Trophoblast cell (in vitro differentiated cells and primary cell): Measurements from ENCODE around the gene IL1R1.
A peak's percentile ranks its signal among the peaks of the same experiment; 100 is the strongest.
"Not testable (repeated sequence)": the region's sequence is repeated elsewhere in the genome, so short reads cannot be mapped to it uniquely, and the experiment has no call there.

Experiments used
- DNase-seq, 2 donors: peaks; one replicate each; pipeline ENCODE4 v3.0.0-alpha.2; 2016
- H2AFZ ChIP-seq: 2 replicates; pipeline ENCODE4 v1.6.1; 2013; ENCODE audit warnings: low read length, moderate library complexity, mild to moderate bottlenecking; ENCODE audit not compliant: insufficient read depth, poor library complexity
- H2AK5ac ChIP-seq: 2 replicates; pipeline ENCODE4 v1.6.1; 2013; ENCODE audit warnings: mild to moderate bottlenecking, low read length
- H2BK120ac ChIP-seq: 2 replicates; pipeline ENCODE4 v1.6.1; 2013; ENCODE audit warnings: low read length, mild to moderate bottlenecking, moderate library complexity; ENCODE audit not compliant: insufficient read depth, poor library complexity
- H2BK12ac ChIP-seq: 2 replicates; pipeline ENCODE4 v1.6.1; 2013; ENCODE audit warnings: mild to moderate bottlenecking, low read length, moderate library complexity
- H2BK5ac ChIP-seq: 2 replicates; pipeline ENCODE4 v1.6.1; 2013; ENCODE audit warnings: low read length, low read depth, moderate library complexity, mild to moderate bottlenecking; ENCODE audit not compliant: poor library complexity
- H3K14ac ChIP-seq: 2 replicates; pipeline ENCODE4 v1.6.1; 2013; ENCODE audit warnings: mild to moderate bottlenecking, low read length
- H3K18ac ChIP-seq: 2 replicates; pipeline ENCODE4 v1.6.1; 2013; ENCODE audit warnings: mild to moderate bottlenecking, low read length
- H3K23ac ChIP-seq: 2 replicates; pipeline ENCODE4 v1.6.1; 2013; ENCODE audit warnings: low read length
- H3K27ac ChIP-seq: 2 replicates; pipeline ENCODE4 v1.5.1; 2013; ENCODE audit warnings: low read depth, mild to moderate bottlenecking, inconsistent platforms, low read length, moderate library complexity
- H3K27me3 ChIP-seq: 2 replicates; pipeline ENCODE4 v1.6.1; 2013; ENCODE audit warnings: inconsistent platforms, mild to moderate bottlenecking, low read length, moderate library complexity; ENCODE audit not compliant: insufficient read depth
- H3K36me3 ChIP-seq, 2 experiments: 1 replicate in 1 of 2; 2 replicates in 1 of 2; pipeline ENCODE4 v1.6.1; 2013; ENCODE audit warnings: low read length in 2 of 2, mild to moderate bottlenecking in 2 of 2, moderate library complexity in 1 of 2; ENCODE audit not compliant: insufficient read depth in 2 of 2, control insufficient read depth in 1 of 2
- H3K4ac ChIP-seq: 2 replicates; pipeline ENCODE4 v1.6.1; 2013; ENCODE audit warnings: low read depth, mild to moderate bottlenecking, low read length, moderate library complexity
- H3K4me1 ChIP-seq, 2 experiments: 1 replicate in 1 of 2; 2 replicates in 1 of 2; pipeline ENCODE4 v1.6.1; 2013; ENCODE audit warnings: low read length in 2 of 2, mild to moderate bottlenecking in 2 of 2, moderate library complexity in 1 of 2; ENCODE audit not compliant: insufficient read depth in 2 of 2, control insufficient read depth in 1 of 2
- H3K4me2 ChIP-seq: 2 replicates; pipeline ENCODE4 v1.6.1; 2013; ENCODE audit warnings: inconsistent platforms, mild to moderate bottlenecking, low read length, moderate library complexity
- H3K4me3 ChIP-seq: 2 replicates; pipeline ENCODE4 v1.5.1; 2013; ENCODE audit warnings: mild to moderate bottlenecking, low read depth, low read length, inconsistent platforms
- H3K79me1 ChIP-seq: one replicate; pipeline ENCODE4 v1.6.1; 2013; ENCODE audit warnings: low read length
- H3K79me2 ChIP-seq: 2 replicates; pipeline ENCODE4 v1.6.1; 2013; ENCODE audit warnings: low read length, mild to moderate bottlenecking; ENCODE audit not compliant: control insufficient read depth, insufficient read depth, poor library complexity
- H3K9ac ChIP-seq: 2 replicates; pipeline ENCODE4 v1.6.1; 2013; ENCODE audit warnings: mild to moderate bottlenecking, low read length
- H3K9me3 ChIP-seq: 2 replicates; pipeline ENCODE4 v1.6.1; 2013; ENCODE audit warnings: low read depth, mild to moderate bottlenecking, control low read depth, inconsistent platforms, low read length; ENCODE audit not compliant: insufficient read depth
- H4K12ac ChIP-seq: 2 replicates; pipeline ENCODE4 v1.6.1; 2013; ENCODE audit warnings: low read depth, mild to moderate bottlenecking, low read length, moderate library complexity
- H4K8ac ChIP-seq: 2 replicates; pipeline ENCODE4 v1.6.1; 2013; ENCODE audit warnings: low read depth, mild to moderate bottlenecking, low read length, moderate library complexity
- H4K91ac ChIP-seq: one replicate; pipeline ENCODE4 v1.6.1; 2013; ENCODE audit warnings: low read depth, mild to moderate bottlenecking, low read length, moderate library complexity
- WGBS: extraction: QIAGEN DNeasy Blood & Tissue Kit; methylation state at CpG from one replicate; pipeline ENCODE4 v1.1.7; 2013; ENCODE audit warnings: missing lambda C conversion rate; ENCODE audit not compliant: insufficient read length, insufficient coverage; ENCODE audit errors: extremely low coverage; 5-methylcytosine and 5-hydroxymethylcytosine counted together

IL1R1 gene

GRCh38 chr2:102101849-102102635 lies 40.5 kb upstream of the IL1R1 start:
- no peak overlapping the region for H3K18ac ChIP-seq
- H3K9me3 ChIP-seq = no peaks in the 10 kb centered on the region
- no peak overlapping the region for H3K4me2 ChIP-seq
- H2AFZ ChIP-seq = no peak overlapping the region
- no peak overlapping the region for H3K4me3 ChIP-seq
- no peaks in the 10 kb centered on the region for H3K27me3 ChIP-seq
- peak overlapping the region; percentile 34 for H2BK5ac ChIP-seq
- no peaks in the 10 kb centered on the region for H3K36me3 ChIP-seq
- H2AK5ac ChIP-seq = peak overlapping the region; percentile 49
- no peak overlapping the region for H3K4ac ChIP-seq
- WGBS = no CpG with 5 or more reads among the region's 4 CpGs
- H3K4me1 ChIP-seq = peaks cover 14 to 20% of the 10 kb centered on the region in 2 experiments
- H3K9ac ChIP-seq = no peak overlapping the region
- no peak overlapping the region for H3K14ac ChIP-seq
- H3K79me1 ChIP-seq = peaks cover 17% of the 10 kb centered on the region
- peak overlapping the region; percentile 15 for H3K27ac ChIP-seq
- H4K91ac ChIP-seq = no peak overlapping the region
- H3K79me2 ChIP-seq = peaks cover 3% of the 10 kb centered on the region
- H2BK12ac ChIP-seq = peak overlapping the region; percentile 89
- DNase-seq = peak; percentile 82 to 83
- no peak overlapping the region for H4K8ac ChIP-seq
- no peak overlapping the region for H4K12ac ChIP-seq
- no peak overlapping the region for H3K23ac ChIP-seq
- no peak overlapping the region for H2BK120ac ChIP-seq

GRCh38 chr2:102102636-102102948 lies 40.0 kb upstream of the IL1R1 start:
- no CpG with 5 or more reads among the region's 3 CpGs for WGBS
- not testable (repeated sequence) for H3K9me3 ChIP-seq, H3K4me2 ChIP-seq, H3K23ac ChIP-seq, H3K27me3 ChIP-seq, H2AK5ac ChIP-seq, H3K4ac ChIP-seq, H3K4me3 ChIP-seq, H3K14ac ChIP-seq, H2AFZ ChIP-seq, H3K36me3 ChIP-seq, H2BK120ac ChIP-seq, H2BK12ac ChIP-seq, H2BK5ac ChIP-seq, H4K12ac ChIP-seq, H4K91ac ChIP-seq, DNase-seq, H3K9ac ChIP-seq, H4K8ac ChIP-seq, H3K27ac ChIP-seq, H3K79me2 ChIP-seq, H3K18ac ChIP-seq
- peaks cover 14 to 20% of the 10 kb centered on the region in 2 experiments for H3K4me1 ChIP-seq
- H3K79me1 ChIP-seq = peaks cover 17% of the 10 kb centered on the region

DNA sequence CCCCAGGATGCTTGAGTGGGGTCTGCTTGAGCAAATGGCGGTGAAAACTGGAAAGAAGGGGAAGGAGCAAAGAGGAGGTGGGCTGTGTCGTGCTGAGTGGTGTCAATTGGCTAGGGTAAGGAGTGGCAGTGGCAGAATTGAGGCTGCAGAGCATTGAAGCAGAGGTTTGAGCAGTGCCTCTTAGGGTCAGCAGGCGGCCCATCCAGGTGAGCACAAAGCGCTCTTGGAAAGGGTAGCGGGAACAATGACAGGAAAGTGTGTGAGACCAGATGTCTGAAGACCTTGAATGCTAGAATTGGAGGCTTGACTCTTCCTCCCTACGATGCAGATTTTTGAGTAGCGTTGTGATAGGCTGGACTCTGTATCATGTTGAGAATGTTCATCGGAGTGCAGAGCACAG lies 39.3 kb upstream of the IL1R1 start:
- no peak overlapping the region for H2BK12ac ChIP-seq
- H3K4me1 ChIP-seq = peaks cover 14 to 20% of the 10 kb centered on the region in 2 experiments
- H4K8ac ChIP-seq = no peak overlapping the region
- no peak overlapping the region for H3K9ac ChIP-seq
- no peak overlapping the region for H3K14ac ChIP-seq
- H3K79me1 ChIP-seq = peaks cover 17% of the 10 kb centered on the region
- no peak overlapping the region for H3K4me2 ChIP-seq
- H3K79me2 ChIP-seq = peaks cover 3% of the 10 kb centered on the region
- H3K18ac ChIP-seq = no peak overlapping the region
- H2AK5ac ChIP-seq = no peak overlapping the region
- H3K9me3 ChIP-seq = no peaks in the 10 kb centered on the region
- H2AFZ ChIP-seq = no peak overlapping the region
- no peaks in the 10 kb centered on the region for H3K36me3 ChIP-seq
- no peak overlapping the region for H3K4ac ChIP-seq
- H4K91ac ChIP-seq = no peak overlapping the region
- H2BK5ac ChIP-seq = no peak overlapping the region
- no peak overlapping the region for H4K12ac ChIP-seq
- no peak overlapping the region for H3K4me3 ChIP-seq
- no peak for DNase-seq
- no peak overlapping the region for H3K27ac ChIP-seq
- no CpG with 5 or more reads among the region's 8 CpGs for WGBS
- no peaks in the 10 kb centered on the region for H3K27me3 ChIP-seq
- H3K23ac ChIP-seq = peak overlapping the region; percentile 67
- H2BK120ac ChIP-seq = no peak overlapping the region

GRCh38 chr2:102103992-102104871 lies 38.3 kb upstream of the IL1R1 start:
- H3K79me2 ChIP-seq = peaks cover 2% of the 10 kb centered on the region
- H3K4me2 ChIP-seq = no peak overlapping the region
- peak overlapping the region; percentile 26 for H2BK120ac ChIP-seq
- WGBS = no CpG with 5 or more reads among the region's 15 CpGs
- peak overlapping the region; percentile 78 for H3K14ac ChIP-seq
- no peak overlapping the region for H3K23ac ChIP-seq
- H4K91ac ChIP-seq = peak overlapping the region; percentile 36
- no peaks in the 10 kb centered on the region for H3K36me3 ChIP-seq
- no peak overlapping the region for H3K4me3 ChIP-seq
- H3K9ac ChIP-seq = no peak overlapping the region
- peaks cover 13 to 18% of the 10 kb centered on the region in 2 experiments for H3K4me1 ChIP-seq
- peaks cover 15% of the 10 kb centered on the region for H3K79me1 ChIP-seq
- H3K9me3 ChIP-seq = no peaks in the 10 kb centered on the region
- H4K12ac ChIP-seq = no peak overlapping the region
- H2AFZ ChIP-seq = no peak overlapping the region
- no peak overlapping the region for H2BK5ac ChIP-seq
- H3K27ac ChIP-seq = no peak overlapping the region
- peak overlapping the region; percentile 15 for H4K8ac ChIP-seq
- H3K4ac ChIP-seq = no peak overlapping the region
- no peak overlapping the region for H3K18ac ChIP-seq
- H2AK5ac ChIP-seq = peak overlapping the region; percentile 18
- H3K27me3 ChIP-seq = no peaks in the 10 kb centered on the region
- H2BK12ac ChIP-seq = peak overlapping the region; percentile 61
- DNase-seq = peak in 1 of 2 donors; percentile 36
